GM13976 (cell line): Measurements from ENCODE around the gene C21orf58.
"Not testable (repeated sequence)": the region's sequence is repeated elsewhere in the genome, so short reads cannot be mapped to it uniquely, and the experiment has no call there.

Experiments
- DNase-seq: peaks from one replicate; pipeline ENCODE4 v3.0.0; 2012; ENCODE audit warnings: low spot score
- in situ Hi-C: fragments of 300-500 bp; cut with MboI; formaldehyde crosslinking; loops from one replicate; pipeline ENCODE4 v1.12.0; 2022; ENCODE audit warnings: low sequenced_read_pairs, mixed read lengths, inconsistent platforms; ENCODE audit not compliant: unreplicated experiment
- TF ChIP-seq, protein P1 (sequence below): IDR thresholded peaks from 2 replicates; pipeline ENCODE4 v1.5.1; 2012; ENCODE audit warnings: borderline replicate concordance, mild to moderate bottlenecking; ENCODE audit not compliant: insufficient read depth; ENCODE audit errors: extremely low read depth, missing control alignments, control extremely low read depth

The C21orf58 gene

DNA sequence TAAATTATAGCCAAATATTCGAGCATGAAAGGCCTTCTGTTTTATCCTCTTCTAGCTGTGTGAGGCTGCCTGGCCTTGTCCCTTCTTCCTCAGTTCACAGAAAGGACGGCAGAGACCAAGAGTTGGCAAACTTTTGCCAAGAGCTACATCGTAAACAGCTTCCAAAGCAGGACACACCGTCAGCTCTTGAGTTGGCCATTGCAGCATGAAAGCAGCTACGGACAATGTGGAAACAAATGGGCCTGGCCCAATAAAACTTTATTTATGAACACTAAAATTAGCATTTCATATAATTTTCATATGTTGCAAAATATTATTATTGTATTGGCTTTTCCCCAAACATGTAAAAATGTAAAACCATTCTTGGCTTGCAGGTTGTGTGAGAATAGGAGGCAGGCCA, 10.7 kb downstream of the C21orf58 start:
- no peak for DNase-seq
- in situ Hi-C loops = no loop called here
- TF ChIP-seq, protein P1, sequence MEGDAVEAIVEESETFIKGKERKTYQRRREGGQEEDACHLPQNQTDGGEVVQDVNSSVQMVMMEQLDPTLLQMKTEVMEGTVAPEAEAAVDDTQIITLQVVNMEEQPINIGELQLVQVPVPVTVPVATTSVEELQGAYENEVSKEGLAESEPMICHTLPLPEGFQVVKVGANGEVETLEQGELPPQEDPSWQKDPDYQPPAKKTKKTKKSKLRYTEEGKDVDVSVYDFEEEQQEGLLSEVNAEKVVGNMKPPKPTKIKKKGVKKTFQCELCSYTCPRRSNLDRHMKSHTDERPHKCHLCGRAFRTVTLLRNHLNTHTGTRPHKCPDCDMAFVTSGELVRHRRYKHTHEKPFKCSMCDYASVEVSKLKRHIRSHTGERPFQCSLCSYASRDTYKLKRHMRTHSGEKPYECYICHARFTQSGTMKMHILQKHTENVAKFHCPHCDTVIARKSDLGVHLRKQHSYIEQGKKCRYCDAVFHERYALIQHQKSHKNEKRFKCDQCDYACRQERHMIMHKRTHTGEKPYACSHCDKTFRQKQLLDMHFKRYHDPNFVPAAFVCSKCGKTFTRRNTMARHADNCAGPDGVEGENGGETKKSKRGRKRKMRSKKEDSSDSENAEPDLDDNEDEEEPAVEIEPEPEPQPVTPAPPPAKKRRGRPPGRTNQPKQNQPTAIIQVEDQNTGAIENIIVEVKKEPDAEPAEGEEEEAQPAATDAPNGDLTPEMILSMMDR = no peak

DNA sequence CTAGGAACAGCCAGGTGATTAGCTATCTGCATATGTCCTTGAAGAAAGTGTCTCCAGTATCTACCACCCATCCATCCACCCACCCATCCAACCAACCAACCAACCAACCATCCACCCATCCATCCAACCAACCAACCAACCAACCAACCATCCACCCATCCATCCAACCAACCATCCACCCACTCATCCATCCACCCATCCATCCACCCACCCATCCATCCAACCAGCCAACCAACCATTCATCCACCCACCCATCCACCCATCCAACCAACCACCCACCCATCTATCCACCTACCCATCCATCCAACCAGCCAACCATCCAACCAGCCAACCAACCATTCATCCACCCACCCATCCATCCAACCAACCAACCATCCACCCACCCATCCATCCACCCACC, 12.1 kb downstream of the C21orf58 start:
- no peak for DNase-seq
- TF ChIP-seq, protein P1 = no peak
- in situ Hi-C loops = no loop called here

GRCh38 chr21:46310260-46310659, 13.4 kb downstream of the C21orf58 start:
- DNase-seq, in situ Hi-C loops: not testable (repeated sequence)

GRCh38 chr21:46308431-46308830, 15.2 kb downstream of the C21orf58 start:
- DNase-seq = no peak
- in situ Hi-C loops = no loop called here
- TF ChIP-seq, protein P1 = no peak

- in situ Hi-C loops = no loop called here
- DNase-seq = no peak
- TF ChIP-seq, protein P1 = no peak
Measured at GRCh38 chr21:46307625-46308024, 16.0 kb downstream of the C21orf58 start.

DNA sequence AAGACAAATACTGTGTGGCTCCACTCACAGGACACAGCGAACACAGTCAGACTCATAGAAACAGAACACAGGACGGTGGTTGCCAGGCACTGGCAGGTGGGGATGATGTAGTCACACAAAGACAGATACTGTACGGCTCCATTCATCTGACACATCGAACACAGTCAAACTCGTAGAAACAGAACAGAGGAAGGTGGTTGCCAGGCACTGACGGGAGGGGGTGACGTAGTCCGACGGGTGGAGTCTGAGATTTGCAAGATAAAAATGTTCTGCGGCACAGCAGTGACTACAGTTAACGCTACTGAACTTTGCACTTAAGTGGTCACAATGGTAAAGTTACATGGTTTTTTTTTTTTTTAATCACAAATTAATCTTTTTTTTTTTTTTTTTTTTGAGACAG, 18.7 kb downstream of the C21orf58 start:
- DNase-seq = no peak
- TF ChIP-seq, protein P1 = no peak
- in situ Hi-C loops = no loop called here

- in situ Hi-C loops = no loop called here
- TF ChIP-seq, protein P1 = no peak
- DNase-seq = no peak
Measured at GRCh38 chr21:46304437-46304836, 19.2 kb downstream of the C21orf58 start.
